HuH-7.5 (cell line): Measurements from ENCODE around the gene TEX13B.

Experiments
- DNase-seq: peaks from one replicate; pipeline ENCODE4 v3.0.0; 2011; ENCODE audit warnings: low spot score

The TEX13B gene

GRCh38 chrX:107936434-107936730 lies 45.8 kb downstream of the TEX13B start:
- DNase-seq, result no peak

- DNase-seq, result no peak
Observed at GRCh38 chrX:107935664-107936433, 46.3 kb downstream of the TEX13B start.

- no peak for DNase-seq
Observed at GRCh38 chrX:107935200-107935599, 47.0 kb downstream of the TEX13B start.

- no peak for DNase-seq
Observed at GRCh38 chrX:107934262-107934661, 47.9 kb downstream of the TEX13B start.
